Mucosa of stomach (tissue), 1 donor: ENCODE results near the gene GSTM3.

Experiments used
- H3K27me3 ChIP-seq: one replicate; pipeline ENCODE4 v1.7.0; 2013; ENCODE audit warnings: mild to moderate bottlenecking, low read length; ENCODE audit not compliant: control insufficient read depth, insufficient read depth
- H3K36me3 ChIP-seq: one replicate; pipeline ENCODE4 v1.7.0; 2013; ENCODE audit warnings: low read length; ENCODE audit not compliant: control insufficient read depth, insufficient read depth
- H3K4me1 ChIP-seq: one replicate; pipeline ENCODE4 v1.7.0; 2013; ENCODE audit warnings: mild to moderate bottlenecking, low read length; ENCODE audit not compliant: control insufficient read depth, insufficient read depth
- H3K4me3 ChIP-seq: one replicate; pipeline ENCODE4 v1.7.0; 2013; ENCODE audit warnings: low read length
- H3K9ac ChIP-seq: one replicate; pipeline ENCODE4 v1.7.0; 2013; ENCODE audit warnings: mild to moderate bottlenecking, low read length, moderate library complexity
- H3K9me3 ChIP-seq: one replicate; pipeline ENCODE4 v1.7.0; 2013; ENCODE audit warnings: mild to moderate bottlenecking, low read length, moderate library complexity; ENCODE audit not compliant: control insufficient read depth
- donor health status: Pancreatic carcinoma.

Gene GSTM3

GRCh38 chr1:109740615-109741373 is at the start of gene GSTM3:
GSTM3 (minus strand) TSS chr1:109741038; CDS start chr1:109740287, 751 bp downstream.
- Histone ChIP-seq H3K9ac (peak within 1 kb of the TSS; percentile 82), H3K36me3 (no peaks in the 10 kb centered on the region), H3K9me3 (no peaks in the 10 kb centered on the region), H3K4me3 (peak within 1 kb of the TSS; percentile 89), H3K27me3 (no peaks in the 10 kb centered on the region), H3K4me1 (peaks cover 14% of the 10 kb centered on the region)

DNA sequence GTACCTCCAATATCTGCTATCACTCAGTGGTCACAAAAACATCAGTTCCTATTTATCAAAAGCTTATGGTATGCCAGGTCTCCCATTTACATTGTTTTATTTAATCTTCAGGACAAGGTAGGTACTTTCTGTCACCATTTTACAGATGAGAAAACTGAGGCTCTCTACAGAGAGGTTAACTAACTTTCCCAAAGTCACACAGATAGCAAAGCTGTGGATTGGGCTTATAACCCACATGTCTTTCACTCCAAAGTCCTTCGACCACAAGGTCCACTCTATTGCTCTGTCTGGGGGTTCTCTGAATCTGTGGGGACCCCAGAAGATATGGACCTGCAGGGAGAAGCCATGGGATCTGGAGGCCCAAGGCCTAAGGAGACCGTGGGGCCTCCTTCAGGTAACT is 49.5 kb upstream of the GSTM3 start:
- no peak overlapping the region for H3K9ac ChIP-seq

DNA sequence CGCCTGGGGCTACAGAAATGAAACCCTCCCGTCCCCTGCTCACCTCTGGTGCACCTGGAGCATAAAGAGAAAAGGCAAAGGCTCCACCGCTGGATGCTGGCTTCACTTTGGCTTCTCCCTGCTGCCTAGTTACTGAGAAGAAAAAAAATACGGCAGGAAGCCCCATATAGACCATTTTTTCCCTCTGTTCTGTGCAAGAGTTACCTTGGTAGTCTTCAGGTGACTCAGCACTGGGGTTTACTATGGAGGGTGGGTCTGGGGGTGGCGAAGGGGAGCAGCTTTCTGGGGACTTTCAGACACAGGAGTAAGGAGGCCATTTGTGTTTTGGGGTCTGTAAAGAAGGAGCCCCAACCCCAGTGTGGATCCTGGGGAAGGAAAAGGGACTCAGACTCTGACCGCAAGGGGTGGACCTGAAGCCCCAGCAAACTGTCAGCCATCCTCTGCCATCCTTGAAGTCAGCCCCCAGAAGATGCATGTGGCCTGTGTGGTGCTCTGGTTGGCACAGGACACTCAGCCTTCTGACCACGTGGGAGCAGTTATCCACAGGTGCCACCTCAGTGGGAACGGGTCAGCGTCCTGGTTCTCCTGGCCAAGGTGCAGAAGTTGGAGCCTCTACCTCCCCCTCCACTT is 48.8 kb upstream of the GSTM3 start:
- Histone ChIP-seq H3K36me3 (no peaks in the 10 kb centered on the region), H3K27me3 (no peaks in the 10 kb centered on the region), H3K9me3 (no peaks in the 10 kb centered on the region), H3K4me3 (no peak overlapping the region), H3K4me1 (peaks cover 70% of the 10 kb centered on the region), H3K9ac (no peak overlapping the region)

More for the DNA sequence above, 49.5 kb upstream of the GSTM3 start:
- H3K4me3 ChIP-seq: no peak overlapping the region
- H3K27me3 ChIP-seq: no peaks in the 10 kb centered on the region
- H3K4me1 ChIP-seq: peaks cover 73% of the 10 kb centered on the region
- no peaks in the 10 kb centered on the region for H3K36me3 ChIP-seq
- no peaks in the 10 kb centered on the region for H3K9me3 ChIP-seq

- H3K4me1 ChIP-seq: peaks cover 70% of the 10 kb centered on the region
- no peaks in the 10 kb centered on the region for H3K9me3 ChIP-seq
- no peaks in the 10 kb centered on the region for H3K36me3 ChIP-seq
- H3K4me3 ChIP-seq: no peak overlapping the region
- no peak overlapping the region for H3K9ac ChIP-seq
- no peaks in the 10 kb centered on the region for H3K27me3 ChIP-seq
Observed at GRCh38 chr1:109788695-109789521, 48.1 kb upstream of the GSTM3 start.

- Histone ChIP-seq H3K9ac (no peak overlapping the region), H3K9me3 (no peaks in the 10 kb centered on the region), H3K36me3 (no peaks in the 10 kb centered on the region), H3K27me3 (no peaks in the 10 kb centered on the region), H3K4me1 (peaks cover 72% of the 10 kb centered on the region), H3K4me3 (no peak overlapping the region)
Observed at GRCh38 chr1:109787845-109788601, 47.2 kb upstream of the GSTM3 start.

DNA sequence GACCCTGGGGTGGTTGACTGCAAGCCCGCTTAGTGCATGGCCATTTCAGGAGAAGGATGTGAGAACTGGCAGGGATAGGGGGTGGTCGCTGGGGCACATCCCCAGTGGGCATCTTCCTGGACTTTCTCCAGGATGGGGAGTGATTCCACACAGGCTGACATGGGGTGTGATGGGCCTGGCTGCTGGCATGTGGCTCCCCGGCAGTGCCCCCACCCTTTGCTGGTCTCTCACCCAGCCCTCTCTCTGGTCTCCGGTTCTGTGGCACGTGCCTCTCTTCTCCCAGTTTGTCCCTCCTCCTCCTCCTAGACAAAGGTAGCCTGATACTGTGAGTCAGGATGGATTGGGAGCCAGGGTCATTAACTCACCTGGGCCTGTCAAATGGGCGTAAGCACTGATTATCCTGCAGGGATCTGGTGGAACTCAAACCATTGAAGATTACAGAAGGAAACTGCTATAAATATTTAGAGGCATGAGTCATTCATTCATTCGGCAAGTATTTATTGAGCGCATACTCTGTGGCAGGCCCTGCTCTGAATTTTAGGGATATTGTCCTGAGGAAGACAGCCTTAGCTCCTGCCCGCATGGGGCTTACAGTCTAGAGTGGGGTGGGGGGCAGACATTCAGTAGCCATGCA is 46.5 kb upstream of the GSTM3 start:
- Histone ChIP-seq H3K4me1 (peaks cover 71% of the 10 kb centered on the region), H3K9ac (no peak overlapping the region), H3K4me3 (no peak overlapping the region), H3K36me3 (no peaks in the 10 kb centered on the region), H3K27me3 (no peaks in the 10 kb centered on the region), H3K9me3 (no peaks in the 10 kb centered on the region)

DNA sequence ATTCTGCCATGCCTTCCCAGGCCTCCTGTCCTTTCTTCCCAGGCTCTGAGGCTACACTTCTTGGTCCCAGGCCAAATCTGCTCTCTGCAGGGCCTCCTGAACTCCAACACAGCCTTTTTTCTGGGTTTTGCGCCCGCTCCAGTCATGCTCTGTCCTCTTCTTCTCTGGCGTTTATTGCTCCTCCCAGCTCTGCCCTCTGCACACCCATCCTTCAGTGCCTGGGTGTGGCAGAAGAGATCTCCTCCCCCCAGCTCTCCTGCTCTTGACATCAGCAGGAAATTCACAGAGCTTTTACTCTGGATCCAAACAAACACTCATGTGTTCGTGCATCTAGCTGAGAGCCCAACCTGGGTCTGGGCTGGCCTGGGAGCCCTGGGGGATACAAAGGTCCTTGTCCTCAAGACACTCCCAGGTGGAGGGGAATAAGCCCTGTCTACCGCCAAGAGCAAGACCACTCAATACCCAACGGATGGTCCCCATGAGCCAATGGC is 45.7 kb upstream of the GSTM3 start:
- H3K4me1 ChIP-seq: peaks cover 63% of the 10 kb centered on the region
- H3K36me3 ChIP-seq: no peaks in the 10 kb centered on the region
- no peaks in the 10 kb centered on the region for H3K27me3 ChIP-seq
- H3K9ac ChIP-seq: no peak overlapping the region
- H3K9me3 ChIP-seq: no peaks in the 10 kb centered on the region
- H3K4me3 ChIP-seq: no peak overlapping the region

DNA sequence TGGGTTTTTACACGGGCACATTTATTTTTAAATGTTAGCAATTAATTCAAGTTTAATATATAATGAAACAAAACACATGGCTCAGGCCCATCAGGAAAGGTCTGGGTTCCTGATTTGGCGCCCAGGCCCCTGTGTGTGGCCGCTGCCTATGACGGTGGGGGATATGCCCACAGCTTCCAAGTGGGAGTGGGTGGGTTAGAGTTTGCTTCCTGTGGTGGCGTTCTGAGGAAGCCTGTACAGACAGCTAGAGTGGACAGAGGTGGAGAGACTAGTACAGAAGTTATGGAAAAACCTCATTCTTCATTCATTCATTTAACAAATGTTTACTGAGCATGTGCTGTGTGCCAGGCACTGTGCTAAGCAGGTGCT is 45.3 kb upstream of the GSTM3 start:
- H3K4me3 ChIP-seq: no peak overlapping the region
- H3K27me3 ChIP-seq: no peaks in the 10 kb centered on the region
- H3K4me1 ChIP-seq: peaks cover 59% of the 10 kb centered on the region
- H3K9me3 ChIP-seq: no peaks in the 10 kb centered on the region
- no peaks in the 10 kb centered on the region for H3K36me3 ChIP-seq
- no peak overlapping the region for H3K9ac ChIP-seq

- H3K4me3 ChIP-seq: no peak overlapping the region
- peaks cover 57% of the 10 kb centered on the region for H3K4me1 ChIP-seq
- no peak overlapping the region for H3K9ac ChIP-seq
- no peaks in the 10 kb centered on the region for H3K27me3 ChIP-seq
- H3K36me3 ChIP-seq: no peaks in the 10 kb centered on the region
- no peaks in the 10 kb centered on the region for H3K9me3 ChIP-seq
Observed at GRCh38 chr1:109785446-109786111, 44.7 kb upstream of the GSTM3 start.

DNA sequence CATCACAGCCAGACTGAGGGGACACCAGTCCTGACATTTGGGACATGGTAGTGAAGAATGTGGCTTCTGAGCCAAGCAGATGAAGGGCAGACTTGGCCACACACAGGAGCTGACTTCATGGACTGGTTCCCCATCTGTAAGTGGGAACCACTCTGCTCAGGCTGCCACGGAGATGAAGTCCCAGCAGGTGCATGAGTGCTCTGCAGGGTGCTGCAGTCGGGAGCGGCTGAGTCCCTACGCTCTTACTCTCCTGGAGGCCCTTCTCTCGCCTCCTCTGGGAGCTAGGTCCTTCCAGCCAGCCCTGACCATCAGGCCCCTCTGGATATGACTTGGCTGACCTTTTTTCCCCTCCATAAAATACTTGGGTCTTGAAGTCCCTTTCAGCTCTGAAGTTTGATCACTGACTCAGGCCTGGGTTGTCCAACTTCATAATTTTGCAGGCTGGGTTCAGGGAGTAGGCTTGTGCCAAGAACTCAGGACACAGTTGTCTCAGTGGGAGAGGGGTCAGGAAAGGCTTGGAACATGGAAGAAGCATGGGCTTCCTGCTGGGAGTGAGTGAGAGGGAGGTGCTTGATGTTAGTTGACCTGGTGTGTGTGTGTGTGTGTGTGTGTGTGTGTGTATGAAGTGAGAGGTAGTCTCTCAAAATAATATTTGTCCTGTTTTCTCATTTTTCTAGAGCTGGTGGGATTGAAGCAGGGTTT is 43.9 kb upstream of the GSTM3 start:
- Histone ChIP-seq H3K36me3 (no peaks in the 10 kb centered on the region), H3K9me3 (no peaks in the 10 kb centered on the region), H3K27me3 (no peaks in the 10 kb centered on the region), H3K4me1 (peaks cover 57% of the 10 kb centered on the region), H3K4me3 (no peak overlapping the region), H3K9ac (no peak overlapping the region)
